Right lobe of liver (tissue), 4 donors: ENCODE data around the gene TRAPPC12.

ENCODE experiments used
- CTCF ChIP-seq, 4 donors: fragments of 200-600 bp in 3 of 4; fragments of 450-650 bp in 1 of 4; IDR thresholded peaks; one replicate each; pipeline versions ENCODE4 v1.5.1 to v1.8.0; 2016 to 2022; ENCODE audit warnings: antibody characterized with exemption in 4 of 4, mild to moderate bottlenecking in 2 of 4
- POLR2A ChIP-seq: fragments of 450-650 bp; IDR thresholded peaks from one replicate; pipeline ENCODE4 v1.6.1; 2017; ENCODE audit warnings: antibody characterized with exemption, mild to moderate bottlenecking
- donor health status: DM: no; HTN: no; CAD: no.
- donor health status: DM: no; HTN: no; CAD: no.
- donor health status: DM: no; HTN: yes; CAD: no.

- TF ChIP-seq CTCF (IDR thresholded peaks at IDR 0.05) (no peak), POLR2A (no peak)
Observed at GRCh38 chr2:3435445-3435844, 56.0 kb downstream of the TRAPPC12 start.
